ENCODE measurements around the gene DYNLT4. TPM values are rescaled to one million over a fixed set of nuclear protein-coding genes. Genes with fewer than 3 reads are reported as not detected.

DYNLT4 gene
- total and polyA plus RNA-seq, 2 experiments from 2014 or later, result 0.30 to 2.2 TPM

GRCh38 chr1:44822131-44822701, 15.1 kb upstream of the DYNLT4 start:
- DNase-seq (ENCODE audit: low spot score), result no peak
- no peaks in the 10 kb centered on the region for H3K9me2 ChIP-seq (replicated peaks; ENCODE audit: insufficient read depth)
- H4K20me1 ChIP-seq (ENCODE audit: insufficient read depth, poor library complexity, severe bottlenecking), result no peaks in the 10 kb centered on the region
- H3K4me1 ChIP-seq (ENCODE audit: insufficient read depth), result no peaks in the 10 kb centered on the region
- H2AFZ ChIP-seq, result no peak overlapping the region
- TF ChIP-seq EZH2phosphoT487 (IDR thresholded peaks at IDR 0.05; ENCODE audit: low read depth, severe bottlenecking, unreplicated experiment), result no peak
- TF ChIP-seq EZH2 (IDR thresholded peaks at IDR 0.05; ENCODE audit: borderline replicate concordance), result no peak
- TF ChIP-seq CTCF (IDR thresholded peaks at IDR 0.05; ENCODE audit: poor library complexity), result no peak
- no peak overlapping the region for H3K4me2 ChIP-seq
- 91% methylated on average over 5 of the region's 6 CpGs for WGBS (ENCODE audit: low lambda C conversion rate, missing lambda C conversion rate)
- H3K4me3 ChIP-seq, result no peak overlapping the region
- H3K27me3 ChIP-seq, result no peaks in the 10 kb centered on the region
- no peak overlapping the region for H3K27ac ChIP-seq
- no peaks in the 10 kb centered on the region for H3K36me3 ChIP-seq (replicated peaks; ENCODE audit: insufficient read depth, low read depth)
- H3K79me2 ChIP-seq, result no peaks in the 10 kb centered on the region
- H3K9me3 ChIP-seq (ENCODE audit: low read depth), result no peaks in the 10 kb centered on the region

- 96% methylated on average over 9 of the region's 9 CpGs for WGBS (ENCODE audit: low lambda C conversion rate, missing lambda C conversion rate)
- no peaks in the 10 kb centered on the region for H3K9me3 ChIP-seq (ENCODE audit: low read depth)
- no peaks in the 10 kb centered on the region for H3K79me2 ChIP-seq
- H3K9me2 ChIP-seq (replicated peaks; ENCODE audit: insufficient read depth), result no peaks in the 10 kb centered on the region
- H3K27me3 ChIP-seq, result no peaks in the 10 kb centered on the region
- no peak overlapping the region for H3K4me2 ChIP-seq
- no peak overlapping the region for H2AFZ ChIP-seq
- DNase-seq (ENCODE audit: low spot score), result no peak
- H3K36me3 ChIP-seq (replicated peaks; ENCODE audit: insufficient read depth, low read depth), result no peaks in the 10 kb centered on the region
- H3K27ac ChIP-seq, result no peak overlapping the region
- H4K20me1 ChIP-seq (ENCODE audit: insufficient read depth, poor library complexity, severe bottlenecking), result no peaks in the 10 kb centered on the region
- TF ChIP-seq EZH2phosphoT487 (IDR thresholded peaks at IDR 0.05; ENCODE audit: low read depth, severe bottlenecking, unreplicated experiment) (no peak), EZH2 (IDR thresholded peaks at IDR 0.05; ENCODE audit: borderline replicate concordance) (no peak), CTCF (IDR thresholded peaks at IDR 0.05; ENCODE audit: poor library complexity) (no peak)
- H3K4me1 ChIP-seq (ENCODE audit: insufficient read depth), result no peaks in the 10 kb centered on the region
- H3K4me3 ChIP-seq, result no peak overlapping the region
These were observed 14.1 kb upstream of the DYNLT4 start for GRCh38 chr1:44821240-44821715.

GRCh38 chr1:44820328-44821239, 13.4 kb upstream of the DYNLT4 start:
- H3K4me2 ChIP-seq, result peak overlapping the region; percentile 75
- no peak for TF ChIP-seq EZH2 (IDR thresholded peaks at IDR 0.05; ENCODE audit: borderline replicate concordance)
- no peak for TF ChIP-seq EZH2phosphoT487 (IDR thresholded peaks at IDR 0.05; ENCODE audit: low read depth, severe bottlenecking, unreplicated experiment)
- no peak for TF ChIP-seq CTCF (IDR thresholded peaks at IDR 0.05; ENCODE audit: poor library complexity)

More at GRCh38 chr1:44820328-44821239, 13.4 kb upstream of the DYNLT4 start:
- H3K27me3 ChIP-seq, result no peaks in the 10 kb centered on the region
- peak overlapping the region; percentile 20 for H3K4me3 ChIP-seq
- H2AFZ ChIP-seq, result peak overlapping the region; percentile 75
- no peaks in the 10 kb centered on the region for H3K36me3 ChIP-seq (replicated peaks; ENCODE audit: insufficient read depth, low read depth)
- H3K79me2 ChIP-seq, result no peaks in the 10 kb centered on the region
- no peaks in the 10 kb centered on the region for H4K20me1 ChIP-seq (ENCODE audit: insufficient read depth, poor library complexity, severe bottlenecking)
- DNase-seq (ENCODE audit: low spot score), result no peak
- H3K4me1 ChIP-seq (ENCODE audit: insufficient read depth), result no peaks in the 10 kb centered on the region
- H3K9me2 ChIP-seq (replicated peaks; ENCODE audit: insufficient read depth), result no peaks in the 10 kb centered on the region
- WGBS (ENCODE audit: low lambda C conversion rate, missing lambda C conversion rate), result 43% methylated on average over 25 of the region's 25 CpGs
- H3K9me3 ChIP-seq (ENCODE audit: low read depth), result no peaks in the 10 kb centered on the region
- peak overlapping the region; percentile 95 for H3K27ac ChIP-seq
